ENCODE data around the gene TCF7L1. TPM values are rescaled to one million over a fixed set of nuclear protein-coding genes. Genes with fewer than 3 reads are reported as not detected.

Gene TCF7L1
- total and polyA plus RNA-seq, 2 donors (not counting 3 experiments of a cell fraction or from before 2014, with no cell fraction given), result 9.6 to 17.4 TPM

DNA sequence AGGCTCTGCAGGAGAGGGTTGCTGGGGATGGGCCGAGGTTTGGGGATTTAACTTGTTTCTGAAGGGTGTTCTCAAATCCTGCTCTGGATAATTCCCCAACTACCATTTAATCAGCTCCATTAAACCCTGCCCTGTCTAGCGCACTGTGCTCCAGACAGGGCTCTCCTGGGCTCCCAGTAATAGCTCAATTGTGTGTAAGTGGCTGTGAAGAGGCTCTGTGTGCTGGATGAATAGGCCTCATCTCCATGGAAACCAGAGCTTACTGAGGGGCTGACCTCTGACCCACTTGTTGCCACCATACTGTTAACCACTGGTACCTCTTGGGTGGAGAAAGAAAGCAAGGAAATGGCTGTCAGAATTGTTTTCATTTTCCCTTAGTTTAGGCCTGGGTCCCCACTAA, 101.7 kb downstream of the TCF7L1 start:
- dilution Hi-C loops (cut with MboI; ENCODE audit: extremely low pct_ligation_motif_present, low sequenced_read_pairs), result no loop called here
- no TSS peak for BruUV-seq (replicated peaks)
- no peak overlapping the region for H3K27ac ChIP-seq (ENCODE audit: insufficient read depth, low read depth, low read length)

More for the DNA sequence above, 101.7 kb downstream of the TCF7L1 start:
- no peaks in the 10 kb centered on the region for H3K27me3 ChIP-seq (ENCODE audit: control insufficient read depth in 2 of 2, insufficient read depth in 2 of 2, low read length in 2 of 2)
- no peaks in the 10 kb centered on the region for H3K9me3 ChIP-seq (replicated peaks; ENCODE audit: control insufficient read depth, insufficient read depth, low read length)
- no peak overlapping the region for H3K4me3 ChIP-seq (replicated peaks in 1 of 3; ENCODE audit: insufficient read depth in 1 of 3, low read depth in 1 of 3, low read length in 3 of 3)
- H3K9ac ChIP-seq (replicated peaks; ENCODE audit: extremely low read depth, insufficient read depth, low read length), result no peak overlapping the region
- H3K36me3 ChIP-seq (ENCODE audit: control insufficient read depth in 2 of 2, extremely low read depth in 1 of 2, insufficient read depth in 2 of 2, low read length in 2 of 2), result no peaks in the 10 kb centered on the region
- no peaks in the 10 kb centered on the region for H3K4me1 ChIP-seq (ENCODE audit: control insufficient read depth, extremely low read depth, insufficient read depth, low read length)
- intact Hi-C loops (cut with micrococcal nuclease), result no loop called here
- H3K9me1 ChIP-seq (replicated peaks; ENCODE audit: control insufficient read depth, extremely low read depth, insufficient read depth, low read length), result no peaks in the 10 kb centered on the region
- POLR2A ChIA-PET, result no interaction called here
- DNase-seq (ENCODE audit: low read depth, low spot score) (no peak), FAIRE-seq (no peak)
- no peak for TF ChIP-seq FOS (IDR thresholded peaks at IDR 0.05; ENCODE audit: borderline replicate concordance, insufficient read depth, low read length)
- TF ChIP-seq, protein P1, sequence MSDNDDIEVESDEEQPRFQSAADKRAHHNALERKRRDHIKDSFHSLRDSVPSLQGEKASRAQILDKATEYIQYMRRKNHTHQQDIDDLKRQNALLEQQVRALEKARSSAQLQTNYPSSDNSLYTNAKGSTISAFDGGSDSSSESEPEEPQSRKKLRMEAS (IDR thresholded peaks at IDR 0.05; ENCODE audit: insufficient read depth, insufficient read length), result no peak
- TF ChIP-seq JUN (IDR thresholded peaks at IDR 0.05; ENCODE audit: borderline replicate concordance, insufficient read depth, insufficient read length, low read depth), result no peak
- TF ChIP-seq, protein P2, sequence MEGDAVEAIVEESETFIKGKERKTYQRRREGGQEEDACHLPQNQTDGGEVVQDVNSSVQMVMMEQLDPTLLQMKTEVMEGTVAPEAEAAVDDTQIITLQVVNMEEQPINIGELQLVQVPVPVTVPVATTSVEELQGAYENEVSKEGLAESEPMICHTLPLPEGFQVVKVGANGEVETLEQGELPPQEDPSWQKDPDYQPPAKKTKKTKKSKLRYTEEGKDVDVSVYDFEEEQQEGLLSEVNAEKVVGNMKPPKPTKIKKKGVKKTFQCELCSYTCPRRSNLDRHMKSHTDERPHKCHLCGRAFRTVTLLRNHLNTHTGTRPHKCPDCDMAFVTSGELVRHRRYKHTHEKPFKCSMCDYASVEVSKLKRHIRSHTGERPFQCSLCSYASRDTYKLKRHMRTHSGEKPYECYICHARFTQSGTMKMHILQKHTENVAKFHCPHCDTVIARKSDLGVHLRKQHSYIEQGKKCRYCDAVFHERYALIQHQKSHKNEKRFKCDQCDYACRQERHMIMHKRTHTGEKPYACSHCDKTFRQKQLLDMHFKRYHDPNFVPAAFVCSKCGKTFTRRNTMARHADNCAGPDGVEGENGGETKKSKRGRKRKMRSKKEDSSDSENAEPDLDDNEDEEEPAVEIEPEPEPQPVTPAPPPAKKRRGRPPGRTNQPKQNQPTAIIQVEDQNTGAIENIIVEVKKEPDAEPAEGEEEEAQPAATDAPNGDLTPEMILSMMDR (IDR thresholded peaks at IDR 0.05; ENCODE audit: extremely low read depth in 1 of 2, insufficient read depth in 1 of 2, low read depth in 1 of 2, low read length in 2 of 2), result no peak
- no peak for TF ChIP-seq MYC (IDR thresholded peaks at IDR 0.05; ENCODE audit: low read depth, low read length)
- no peak for TF ChIP-seq POLR2AphosphoS5 (IDR thresholded peaks at IDR 0.05; ENCODE audit: insufficient read depth, low read depth, low read length)
- TF ChIP-seq GATA2 (IDR thresholded peaks at IDR 0.05; ENCODE audit: insufficient read depth, insufficient read length, low read depth, low read length), result no peak
- no peak for TF ChIP-seq POLR2A (IDR thresholded peaks at IDR 0.05; ENCODE audit: low read depth, low read length)
- TF ChIP-seq EZH2 (IDR thresholded peaks at IDR 0.05; ENCODE audit: borderline replicate concordance, low read depth, low read length, severe bottlenecking), result no peak
- no peak overlapping the region for H3K4me2 ChIP-seq (ENCODE audit: insufficient read depth, low read length)
- no peaks in the 10 kb centered on the region for H4K20me1 ChIP-seq (replicated peaks; ENCODE audit: control insufficient read depth, extremely low read depth, insufficient read depth, low read length)
- CTCF ChIA-PET, result no interaction called here
- no peak overlapping the region for H2AFZ ChIP-seq (ENCODE audit: low read depth, low read length)
- H3K79me2 ChIP-seq (ENCODE audit: control insufficient read depth, insufficient read depth, low read length), result no peaks in the 10 kb centered on the region

Measured in endothelial cell of umbilical vein (primary cell).